ENCODE results near the gene PRKACA.

PRKACA gene

DNA sequence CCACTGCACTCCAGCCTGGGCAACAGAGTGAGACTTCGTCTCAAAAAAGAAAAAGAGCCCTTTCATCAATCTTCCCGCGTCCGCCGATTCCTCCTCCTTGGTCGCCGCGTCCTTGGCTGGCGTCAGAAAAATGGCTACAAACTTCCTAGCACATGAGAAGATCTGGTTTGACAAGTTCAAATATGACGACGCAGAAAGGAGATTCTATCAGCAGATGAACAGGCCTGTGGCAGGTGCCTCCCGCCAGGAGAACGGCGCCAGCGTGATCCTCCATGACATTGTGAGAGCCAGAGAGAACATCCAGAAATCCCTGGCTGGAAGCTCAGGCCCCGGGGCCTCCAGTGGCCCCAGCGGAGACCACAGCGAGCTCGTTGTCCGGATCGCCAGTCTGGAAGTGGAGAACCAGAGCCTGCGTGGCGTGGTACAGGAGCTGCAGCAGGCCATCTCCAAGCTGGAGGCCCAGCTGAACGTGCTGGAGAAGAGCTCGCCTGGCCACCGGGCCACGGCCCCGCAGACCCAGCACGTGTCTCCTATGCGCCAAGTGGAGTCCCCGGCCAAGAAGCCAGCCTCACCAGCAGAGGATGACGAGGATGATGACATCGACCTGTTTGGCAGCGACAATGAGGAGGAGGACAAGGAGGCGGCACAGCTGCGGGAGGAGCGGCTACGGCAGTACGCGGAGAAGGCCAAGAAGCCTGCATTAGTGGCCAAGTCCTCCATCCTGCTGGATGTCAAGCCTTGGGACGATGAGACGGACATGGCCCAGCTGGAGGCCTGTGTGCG is 47.1 kb downstream of the PRKACA start:
- TF ChIP-seq, protein P1, sequence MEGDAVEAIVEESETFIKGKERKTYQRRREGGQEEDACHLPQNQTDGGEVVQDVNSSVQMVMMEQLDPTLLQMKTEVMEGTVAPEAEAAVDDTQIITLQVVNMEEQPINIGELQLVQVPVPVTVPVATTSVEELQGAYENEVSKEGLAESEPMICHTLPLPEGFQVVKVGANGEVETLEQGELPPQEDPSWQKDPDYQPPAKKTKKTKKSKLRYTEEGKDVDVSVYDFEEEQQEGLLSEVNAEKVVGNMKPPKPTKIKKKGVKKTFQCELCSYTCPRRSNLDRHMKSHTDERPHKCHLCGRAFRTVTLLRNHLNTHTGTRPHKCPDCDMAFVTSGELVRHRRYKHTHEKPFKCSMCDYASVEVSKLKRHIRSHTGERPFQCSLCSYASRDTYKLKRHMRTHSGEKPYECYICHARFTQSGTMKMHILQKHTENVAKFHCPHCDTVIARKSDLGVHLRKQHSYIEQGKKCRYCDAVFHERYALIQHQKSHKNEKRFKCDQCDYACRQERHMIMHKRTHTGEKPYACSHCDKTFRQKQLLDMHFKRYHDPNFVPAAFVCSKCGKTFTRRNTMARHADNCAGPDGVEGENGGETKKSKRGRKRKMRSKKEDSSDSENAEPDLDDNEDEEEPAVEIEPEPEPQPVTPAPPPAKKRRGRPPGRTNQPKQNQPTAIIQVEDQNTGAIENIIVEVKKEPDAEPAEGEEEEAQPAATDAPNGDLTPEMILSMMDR (IDR thresholded peaks at IDR 0.05; ENCODE audit: control insufficient read depth, extremely low read depth, insufficient read depth): no peak
- DNase-seq (ENCODE audit: low read depth): no peak
- no peak overlapping the region for H3K4me3 ChIP-seq (ENCODE audit: low read depth, low read length)

GRCh38 chr19:14066134-14066533 is 51.4 kb downstream of the PRKACA start:
- TF ChIP-seq, protein P1 (IDR thresholded peaks at IDR 0.05; ENCODE audit: control insufficient read depth, extremely low read depth, insufficient read depth): no peak
- DNase-seq (ENCODE audit: low read depth): no peak
- H3K4me3 ChIP-seq (ENCODE audit: low read depth, low read length): no peak overlapping the region

DNA sequence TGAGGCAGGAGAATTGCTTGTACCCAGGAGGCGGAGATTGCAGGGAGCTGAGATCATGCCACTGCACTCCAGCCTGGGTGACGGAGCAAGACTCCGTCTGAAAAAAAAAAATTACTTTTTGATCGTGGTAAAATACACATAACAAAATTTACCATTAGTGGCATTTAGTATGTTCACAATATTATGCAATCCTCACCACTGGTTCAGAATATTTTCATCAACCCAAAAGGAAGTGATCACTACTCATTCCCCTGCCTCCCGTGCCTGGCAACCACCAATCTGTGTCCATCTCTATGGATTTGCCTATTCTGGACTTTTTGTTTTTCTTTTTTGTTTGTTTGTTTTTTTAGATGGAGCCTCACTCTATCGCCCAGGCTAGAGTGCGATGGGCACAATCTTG is 54.5 kb downstream of the PRKACA start:
- no peak overlapping the region for H3K4me3 ChIP-seq (ENCODE audit: low read depth, low read length)
- no peak for DNase-seq (ENCODE audit: low read depth)
- TF ChIP-seq, protein P1 (IDR thresholded peaks at IDR 0.05; ENCODE audit: control insufficient read depth, extremely low read depth, insufficient read depth): no peak

DNA sequence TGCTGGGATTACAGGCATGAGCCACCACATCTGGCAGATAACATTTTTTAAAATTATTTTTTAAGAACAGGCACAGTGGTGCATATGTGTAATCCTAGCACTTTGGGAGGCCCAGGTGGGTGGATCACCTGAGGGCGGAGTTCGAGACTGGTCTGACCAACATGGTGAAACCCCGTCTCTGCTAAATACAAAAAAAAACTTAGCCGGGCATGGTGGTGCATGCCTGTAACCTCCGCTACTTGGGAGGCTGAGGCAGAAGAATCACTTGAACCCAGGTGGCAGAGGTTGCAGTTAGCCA is 55.1 kb downstream of the PRKACA start:
- DNase-seq (ENCODE audit: low read depth): no peak
- TF ChIP-seq, protein P1 (IDR thresholded peaks at IDR 0.05; ENCODE audit: control insufficient read depth, extremely low read depth, insufficient read depth): no peak
- H3K4me3 ChIP-seq (ENCODE audit: low read depth, low read length): no peak overlapping the region

DNA sequence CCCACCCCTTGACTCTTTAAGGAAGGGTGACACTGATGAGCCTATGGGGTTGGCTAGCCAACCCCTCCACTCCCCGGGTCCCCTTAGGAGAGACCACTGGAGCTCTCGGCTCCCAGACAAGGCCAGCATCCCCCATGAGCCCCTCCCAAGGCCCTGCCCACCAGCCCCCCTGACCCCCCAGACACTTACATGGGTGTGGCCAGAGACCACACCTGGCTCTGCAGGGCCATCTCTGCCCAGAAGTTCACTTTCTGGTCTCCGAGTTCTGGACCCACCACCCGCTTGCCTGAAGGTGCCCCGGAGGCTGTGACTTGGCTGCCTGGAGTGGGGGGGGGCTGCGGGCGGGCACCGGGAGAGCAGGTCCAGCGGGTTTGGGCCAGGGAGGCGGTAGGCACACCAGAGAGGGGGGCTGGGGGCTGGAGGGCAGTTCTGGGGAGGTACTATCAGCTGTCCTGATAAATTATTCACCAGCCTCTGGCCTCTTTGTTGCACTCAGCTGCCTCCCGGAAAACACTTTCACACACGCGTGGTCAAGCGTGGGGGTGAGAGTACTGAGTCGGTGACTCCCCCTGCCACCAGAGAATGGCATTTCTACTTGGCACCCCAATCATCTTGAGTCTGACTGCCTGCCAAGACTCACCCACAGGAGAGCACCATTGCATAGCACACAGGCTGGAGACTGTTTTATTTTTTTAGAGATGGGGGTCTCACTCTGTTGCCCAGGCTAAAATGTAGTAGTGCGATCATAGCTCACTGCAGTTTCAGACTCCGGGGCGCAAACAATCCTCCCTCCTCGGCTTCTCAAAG is 55.6 kb downstream of the PRKACA start, which contains the start of gene PALM3:
Gene PALM3, minus strand, starts transcription at position 326 of the 807 bp plus-strand sequence. Its CDS starts 96 bp downstream, at position 230.
- DNase-seq (ENCODE audit: low read depth): no peak
- TF ChIP-seq, protein P1 (IDR thresholded peaks at IDR 0.05; ENCODE audit: control insufficient read depth, extremely low read depth, insufficient read depth): no peak
- H3K4me3 ChIP-seq (ENCODE audit: low read depth, low read length): no peak within 1 kb of the TSS

DNA sequence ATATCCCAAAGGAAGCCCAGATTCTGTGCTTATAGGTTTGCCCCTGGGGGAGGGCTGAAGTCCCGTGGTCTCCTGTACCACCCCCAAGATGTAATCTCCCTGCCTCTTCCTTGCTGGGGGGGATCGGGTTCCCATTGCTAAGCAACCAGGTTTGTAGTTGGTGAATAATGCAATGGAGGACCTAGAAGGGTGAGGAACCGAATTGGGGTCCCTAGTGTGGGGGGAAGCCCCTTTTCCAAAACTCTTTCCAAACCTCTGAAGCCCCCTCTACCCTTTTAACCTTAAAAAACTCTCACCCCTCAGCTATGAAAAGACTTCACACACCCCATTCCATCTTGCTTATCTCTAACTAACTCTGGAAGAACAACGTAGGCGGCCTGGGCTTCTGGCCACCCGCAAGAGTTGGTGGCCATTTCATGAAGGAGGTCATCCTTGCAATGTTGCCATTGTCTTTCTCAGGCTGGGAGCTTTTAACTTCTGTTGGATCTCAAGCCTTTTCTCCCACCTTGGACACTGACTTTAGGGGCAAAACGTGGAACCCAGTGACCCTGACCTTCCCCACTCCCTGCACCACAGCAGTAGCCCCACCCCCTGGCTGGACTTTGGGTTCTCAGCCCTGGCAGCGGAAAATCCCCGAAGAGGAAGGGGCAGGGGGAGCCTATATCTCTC is 56.3 kb downstream of the PRKACA start:
- DNase-seq (ENCODE audit: low read depth): no peak
- TF ChIP-seq, protein P1 (IDR thresholded peaks at IDR 0.05; ENCODE audit: control insufficient read depth, extremely low read depth, insufficient read depth): no peak
- H3K4me3 ChIP-seq (ENCODE audit: low read depth, low read length): no peak overlapping the region

All from LNCaP clone FGC (cell line).